Smooth muscle cell of the brain vasculature (primary cell): ENCODE measurements around the gene DAW1.
"Not testable (repeated sequence)": the region's sequence is repeated elsewhere in the genome, so short reads cannot be mapped to it uniquely, and the experiment has no call there.

Experiments
- DNase-seq: peaks from one replicate; pipeline ENCODE4 v3.0.0-alpha.2; 2012; ENCODE audit warnings: low read depth, low spot score

The DAW1 gene

GRCh38 chr2:227908266-227909054, 37.0 kb downstream of the DAW1 start:
- DNase-seq: no peak

- no peak for DNase-seq
These were observed 42.9 kb downstream of the DAW1 start for GRCh38 chr2:227914362-227914761.

- DNase-seq: no peak
These were observed 50.2 kb downstream of the DAW1 start for GRCh38 chr2:227921648-227922047.

GRCh38 chr2:227932001-227932400, 60.6 kb downstream of the DAW1 start:
- DNase-seq: no peak

- no peak for DNase-seq
These were observed 61.0 kb downstream of the DAW1 start for GRCh38 chr2:227932403-227932802.

GRCh38 chr2:227933884-227934283, 62.5 kb downstream of the DAW1 start:
- no peak for DNase-seq

- DNase-seq: not testable (repeated sequence)
These were observed 64.8 kb downstream of the DAW1 start for GRCh38 chr2:227936249-227936648.

GRCh38 chr2:227939271-227940027, 68.0 kb downstream of the DAW1 start:
- DNase-seq: no peak

- DNase-seq: no peak
These were observed 70.6 kb downstream of the DAW1 start for GRCh38 chr2:227942021-227942420.

- DNase-seq: no peak
These were observed 71.5 kb downstream of the DAW1 start for GRCh38 chr2:227942965-227943364.

- DNase-seq: no peak
These were observed 88.9 kb downstream of the DAW1 start for GRCh38 chr2:227960317-227960716.

GRCh38 chr2:227971619-227972230, 100.3 kb downstream of the DAW1 start:
- DNase-seq: no peak

- DNase-seq: no peak
These were observed 101.8 kb downstream of the DAW1 start for GRCh38 chr2:227973241-227973640.
